Measurements from ENCODE around the gene CREM. TPM values are rescaled to one million over a fixed set of nuclear protein-coding genes. Genes with fewer than 3 reads are reported as not detected.
"Not testable (repeated sequence)": the region's sequence is repeated elsewhere in the genome, so short reads cannot be mapped to it uniquely, and the experiment has no call there.

Gene CREM
- total RNA-seq = 38.0 TPM
- polyA plus RNA-seq = 82.2 TPM
- long read RNA-seq, donor 1, partial matches to known transcripts = 0 of 2 reads
- long read RNA-seq, donor 1, other reads (novel, unspliced or antisense) = 0 of 2 reads
- long read RNA-seq, donor 2 = 0 reads
- long read RNA-seq, donor 3, transcript CREM-211 (4 exons, 1,207 nt) = major isoform, 11 of 44 reads
- long read RNA-seq, donor 3, partial matches to known transcripts = 17 of 44 reads
- long read RNA-seq, donor 3, other reads (novel, unspliced or antisense) = 0 of 44 reads
- long read RNA-seq, donor 4, partial matches to known transcripts = 0 of 9 reads
- long read RNA-seq, donor 4, other reads (novel, unspliced or antisense) = 0 of 9 reads
- long read RNA-seq, donor 5, transcript CREM-218 (3 exons, 1,416 nt) = major isoform, 9 of 37 reads
- long read RNA-seq, donor 5, transcript CREM-211 (4 exons, 1,207 nt) = minor isoform, 8 of 37 reads
- long read RNA-seq, donor 5, partial matches to known transcripts = 0 of 37 reads
- long read RNA-seq, donor 5, other reads (novel, unspliced or antisense) = 0 of 37 reads
- long read RNA-seq, donor 6, partial matches to known transcripts = 0 of 14 reads
- long read RNA-seq, donor 6, other reads (novel, unspliced or antisense) = 0 of 14 reads
- long read RNA-seq, donor 7, transcript CREM-218 (3 exons, 1,416 nt) = minor isoform, 5 of 25 reads
- long read RNA-seq, donor 7, transcript CREM-207 (3 exons, 1,895 nt) = minor isoform, 5 of 25 reads
- long read RNA-seq, donor 7, transcript CREM-211 (4 exons, 1,207 nt) = major isoform, 7 of 25 reads
- long read RNA-seq, donor 7, partial matches to known transcripts = 0 of 25 reads
- long read RNA-seq, donor 7, other reads (novel, unspliced or antisense) = 0 of 25 reads
- long read RNA-seq, donor 8, partial matches to known transcripts = 0 of 11 reads
- long read RNA-seq, donor 8, other reads (novel, unspliced or antisense) = 0 of 11 reads
- long read RNA-seq, donor 9, partial matches to known transcripts = 0 of 9 reads
- long read RNA-seq, donor 9, other reads (novel, unspliced or antisense) = 0 of 9 reads
- long read RNA-seq, donor 10, partial matches to known transcripts = 0 of 10 reads
- long read RNA-seq, donor 10, other reads (novel, unspliced or antisense) = 0 of 10 reads

GRCh38 chr10:35126530-35127288 lies at the start of gene CREM:
Gene CREM (plus strand): TSS chr10:35126846. CDS start chr10:35137836, 10,990 bp downstream.
- no peaks in the 10 kb centered on the region for H3K27me3 ChIP-seq (ENCODE audit: control insufficient read depth in 2 of 2, insufficient read depth in 1 of 2, low read length in 1 of 2)
- H3K4me3 ChIP-seq (ENCODE audit: low read length in 2 of 2) = peak within 1 kb of the TSS; percentile 85 to 86
- 1% methylated on average over 80 of the region's 80 CpGs for WGBS
- peak; percentile 85 to 98 (median 97) for DNase-seq (ENCODE audit: low read depth in 6 of 9, low spot score in 9 of 9)
- no peaks in the 10 kb centered on the region for H3K9me3 ChIP-seq (ENCODE audit: control insufficient read depth in 2 of 2, insufficient read depth in 1 of 2, low read length in 1 of 2)
- no peaks in the 10 kb centered on the region for H3K36me3 ChIP-seq (ENCODE audit: control insufficient read depth in 2 of 2, insufficient read depth in 2 of 2, low read length in 1 of 2)
- H3K4me1 ChIP-seq (ENCODE audit: control insufficient read depth in 2 of 2, insufficient read depth in 2 of 2, low read length in 2 of 2) = peaks cover 0 to 10% of the 10 kb centered on the region in 2 donors
- H3K27ac ChIP-seq (ENCODE audit: low read depth in 1 of 2, low read length in 1 of 2) = peak within 1 kb of the TSS; percentile 94 to 98

GRCh38 chr10:35079265-35079664 lies 47.4 kb upstream of the CREM start:
- Histone ChIP-seq H3K4me1 (ENCODE audit: control insufficient read depth in 2 of 2, insufficient read depth in 2 of 2, low read length in 2 of 2) (no peaks in the 10 kb centered on the region), H3K9me3 (ENCODE audit: control insufficient read depth in 2 of 2, insufficient read depth in 1 of 2, low read length in 1 of 2) (no peaks in the 10 kb centered on the region), H3K27ac (ENCODE audit: low read depth in 1 of 2, low read length in 1 of 2) (no peak overlapping the region), H3K27me3 (ENCODE audit: control insufficient read depth in 2 of 2, insufficient read depth in 1 of 2, low read length in 1 of 2) (no peaks in the 10 kb centered on the region), H3K4me3 (ENCODE audit: low read length in 2 of 2) (no peak overlapping the region), H3K36me3 (ENCODE audit: control insufficient read depth in 2 of 2, insufficient read depth in 2 of 2, low read length in 1 of 2) (no peaks in the 10 kb centered on the region)
- DNase-seq (ENCODE audit: low read depth in 6 of 9, low spot score in 9 of 9) = no peak
- over 99% methylated on average over 4 of the region's 4 CpGs for WGBS

GRCh38 chr10:35079763-35080162 lies 46.9 kb upstream of the CREM start:
- WGBS = 97% methylated on average over 3 of the region's 3 CpGs
- H3K27ac ChIP-seq (ENCODE audit: low read depth in 1 of 2, low read length in 1 of 2) = no peak overlapping the region
- H3K9me3 ChIP-seq (ENCODE audit: control insufficient read depth in 2 of 2, insufficient read depth in 1 of 2, low read length in 1 of 2) = no peaks in the 10 kb centered on the region
- no peaks in the 10 kb centered on the region for H3K36me3 ChIP-seq (ENCODE audit: control insufficient read depth in 2 of 2, insufficient read depth in 2 of 2, low read length in 1 of 2)
- H3K4me3 ChIP-seq (ENCODE audit: low read length in 2 of 2) = no peak overlapping the region
- DNase-seq (ENCODE audit: low read depth in 6 of 9, low spot score in 9 of 9) = no peak
- H3K27me3 ChIP-seq (ENCODE audit: control insufficient read depth in 2 of 2, insufficient read depth in 1 of 2, low read length in 1 of 2) = no peaks in the 10 kb centered on the region
- H3K4me1 ChIP-seq (ENCODE audit: control insufficient read depth in 2 of 2, insufficient read depth in 2 of 2, low read length in 2 of 2) = no peaks in the 10 kb centered on the region

GRCh38 chr10:35080261-35080660 lies 46.4 kb upstream of the CREM start:
- 96% methylated on average over 1 of the region's 1 CpG for WGBS
- not testable (repeated sequence) for H3K36me3 ChIP-seq (ENCODE audit: control insufficient read depth in 2 of 2, insufficient read depth in 2 of 2, low read length in 1 of 2); DNase-seq (ENCODE audit: low read depth in 6 of 9, low spot score in 9 of 9)

GRCh38 chr10:35083242-35083641 lies 43.4 kb upstream of the CREM start:
- H3K27me3 ChIP-seq (ENCODE audit: control insufficient read depth in 2 of 2, insufficient read depth in 1 of 2, low read length in 1 of 2) = no peaks in the 10 kb centered on the region
- no peaks in the 10 kb centered on the region for H3K36me3 ChIP-seq (ENCODE audit: control insufficient read depth in 2 of 2, insufficient read depth in 2 of 2, low read length in 1 of 2)
- 98% methylated on average over 1 of the region's 1 CpG for WGBS
- H3K4me3 ChIP-seq (ENCODE audit: low read length in 2 of 2) = no peak overlapping the region
- peaks cover 0 to 2% of the 10 kb centered on the region in 2 donors for H3K4me1 ChIP-seq (ENCODE audit: control insufficient read depth in 2 of 2, insufficient read depth in 2 of 2, low read length in 2 of 2)
- DNase-seq (ENCODE audit: low read depth in 6 of 9, low spot score in 9 of 9) = no peak
- H3K27ac ChIP-seq (ENCODE audit: low read depth in 1 of 2, low read length in 1 of 2) = no peak overlapping the region
- no peaks in the 10 kb centered on the region for H3K9me3 ChIP-seq (ENCODE audit: control insufficient read depth in 2 of 2, insufficient read depth in 1 of 2, low read length in 1 of 2)

More at GRCh38 chr10:35080261-35080660, 46.4 kb upstream of the CREM start:
- not testable (repeated sequence) for H3K4me3 ChIP-seq (ENCODE audit: low read length in 2 of 2); H3K9me3 ChIP-seq (ENCODE audit: control insufficient read depth in 2 of 2, insufficient read depth in 1 of 2, low read length in 1 of 2); H3K27me3 ChIP-seq (ENCODE audit: control insufficient read depth in 2 of 2, insufficient read depth in 1 of 2, low read length in 1 of 2); H3K4me1 ChIP-seq (ENCODE audit: control insufficient read depth in 2 of 2, insufficient read depth in 2 of 2, low read length in 2 of 2); H3K27ac ChIP-seq (ENCODE audit: low read depth in 1 of 2, low read length in 1 of 2)

GRCh38 chr10:35089611-35090161 lies 37.0 kb upstream of the CREM start:
- Histone ChIP-seq H3K36me3 (ENCODE audit: control insufficient read depth in 2 of 2, insufficient read depth in 2 of 2, low read length in 1 of 2) (no peaks in the 10 kb centered on the region), H3K27ac (ENCODE audit: low read depth in 1 of 2, low read length in 1 of 2) (peak overlapping the region; percentile 69 to 98), H3K4me1 (ENCODE audit: control insufficient read depth in 2 of 2, insufficient read depth in 2 of 2, low read length in 2 of 2) (peaks cover 5 to 13% of the 10 kb centered on the region in 2 donors), H3K27me3 (ENCODE audit: control insufficient read depth in 2 of 2, insufficient read depth in 1 of 2, low read length in 1 of 2) (no peaks in the 10 kb centered on the region), H3K4me3 (ENCODE audit: low read length in 2 of 2) (peak overlapping the region; percentile 80 to 98), H3K9me3 (ENCODE audit: control insufficient read depth in 2 of 2, insufficient read depth in 1 of 2, low read length in 1 of 2) (no peaks in the 10 kb centered on the region)
- 1% methylated on average over 27 of the region's 27 CpGs for WGBS
- DNase-seq (ENCODE audit: low read depth in 6 of 9, low spot score in 9 of 9) = peak in 7 of 9 donors; percentile 10 to 61 (median 23)

- peak within 1 kb of the TSS; percentile 80 to 98 for H3K4me3 ChIP-seq (ENCODE audit: low read length in 2 of 2)
- H3K27me3 ChIP-seq (ENCODE audit: control insufficient read depth in 2 of 2, insufficient read depth in 1 of 2, low read length in 1 of 2) = no peaks in the 10 kb centered on the region
- peak within 1 kb of the TSS; percentile 91 to 98 for H3K27ac ChIP-seq (ENCODE audit: low read depth in 1 of 2, low read length in 1 of 2)
- H3K9me3 ChIP-seq (ENCODE audit: control insufficient read depth in 2 of 2, insufficient read depth in 1 of 2, low read length in 1 of 2) = no peaks in the 10 kb centered on the region
- peaks cover 5 to 13% of the 10 kb centered on the region in 2 donors for H3K4me1 ChIP-seq (ENCODE audit: control insufficient read depth in 2 of 2, insufficient read depth in 2 of 2, low read length in 2 of 2)
- DNase-seq (ENCODE audit: low read depth in 6 of 9, low spot score in 9 of 9) = peak; percentile 92 to 98 (median 94)
- under 1% methylated on average over 58 of the region's 59 CpGs for WGBS
- no peaks in the 10 kb centered on the region for H3K36me3 ChIP-seq (ENCODE audit: control insufficient read depth in 2 of 2, insufficient read depth in 2 of 2, low read length in 1 of 2)
Measured at GRCh38 chr10:35090162-35090954, 36.3 kb upstream of the CREM start, which contains the start of gene CUL2. Gene CUL2 (minus strand): TSS chr10:35090341. CDS start chr10:35071317, 19,024 bp downstream.

Data from thymus (tissue), 14 donors.